Fibroblast of pulmonary artery (primary cell): ENCODE data around the gene ANAPC15.
"Not testable (repeated sequence)": the region's sequence is repeated elsewhere in the genome, so short reads cannot be mapped to it uniquely, and the experiment has no call there.

ENCODE experiments used
- DNase-seq: peaks from one replicate; pipeline ENCODE4 v3.0.0-alpha.2; 2010; ENCODE audit warnings: low read depth
- H3K4me3 ChIP-seq: replicated peaks from 2 replicates; pipeline ENCODE4 v1.5.1; 2011; ENCODE audit warnings: low read depth, mild to moderate bottlenecking, control low read depth, low read length, moderate library complexity
- TF ChIP-seq, protein P1 (sequence below): IDR thresholded peaks from 2 replicates; pipeline ENCODE4 v1.5.1; 2011; ENCODE audit warnings: mild to moderate bottlenecking, control low read depth, low read length, inconsistent platforms; ENCODE audit errors: missing control alignments

ANAPC15 gene

GRCh38 chr11:72136684-72137262 is 24.3 kb upstream of the ANAPC15 start:
- DNase-seq: no peak
- TF ChIP-seq, protein P1, sequence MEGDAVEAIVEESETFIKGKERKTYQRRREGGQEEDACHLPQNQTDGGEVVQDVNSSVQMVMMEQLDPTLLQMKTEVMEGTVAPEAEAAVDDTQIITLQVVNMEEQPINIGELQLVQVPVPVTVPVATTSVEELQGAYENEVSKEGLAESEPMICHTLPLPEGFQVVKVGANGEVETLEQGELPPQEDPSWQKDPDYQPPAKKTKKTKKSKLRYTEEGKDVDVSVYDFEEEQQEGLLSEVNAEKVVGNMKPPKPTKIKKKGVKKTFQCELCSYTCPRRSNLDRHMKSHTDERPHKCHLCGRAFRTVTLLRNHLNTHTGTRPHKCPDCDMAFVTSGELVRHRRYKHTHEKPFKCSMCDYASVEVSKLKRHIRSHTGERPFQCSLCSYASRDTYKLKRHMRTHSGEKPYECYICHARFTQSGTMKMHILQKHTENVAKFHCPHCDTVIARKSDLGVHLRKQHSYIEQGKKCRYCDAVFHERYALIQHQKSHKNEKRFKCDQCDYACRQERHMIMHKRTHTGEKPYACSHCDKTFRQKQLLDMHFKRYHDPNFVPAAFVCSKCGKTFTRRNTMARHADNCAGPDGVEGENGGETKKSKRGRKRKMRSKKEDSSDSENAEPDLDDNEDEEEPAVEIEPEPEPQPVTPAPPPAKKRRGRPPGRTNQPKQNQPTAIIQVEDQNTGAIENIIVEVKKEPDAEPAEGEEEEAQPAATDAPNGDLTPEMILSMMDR: no peak
- H3K4me3 ChIP-seq: no peak overlapping the region

DNA sequence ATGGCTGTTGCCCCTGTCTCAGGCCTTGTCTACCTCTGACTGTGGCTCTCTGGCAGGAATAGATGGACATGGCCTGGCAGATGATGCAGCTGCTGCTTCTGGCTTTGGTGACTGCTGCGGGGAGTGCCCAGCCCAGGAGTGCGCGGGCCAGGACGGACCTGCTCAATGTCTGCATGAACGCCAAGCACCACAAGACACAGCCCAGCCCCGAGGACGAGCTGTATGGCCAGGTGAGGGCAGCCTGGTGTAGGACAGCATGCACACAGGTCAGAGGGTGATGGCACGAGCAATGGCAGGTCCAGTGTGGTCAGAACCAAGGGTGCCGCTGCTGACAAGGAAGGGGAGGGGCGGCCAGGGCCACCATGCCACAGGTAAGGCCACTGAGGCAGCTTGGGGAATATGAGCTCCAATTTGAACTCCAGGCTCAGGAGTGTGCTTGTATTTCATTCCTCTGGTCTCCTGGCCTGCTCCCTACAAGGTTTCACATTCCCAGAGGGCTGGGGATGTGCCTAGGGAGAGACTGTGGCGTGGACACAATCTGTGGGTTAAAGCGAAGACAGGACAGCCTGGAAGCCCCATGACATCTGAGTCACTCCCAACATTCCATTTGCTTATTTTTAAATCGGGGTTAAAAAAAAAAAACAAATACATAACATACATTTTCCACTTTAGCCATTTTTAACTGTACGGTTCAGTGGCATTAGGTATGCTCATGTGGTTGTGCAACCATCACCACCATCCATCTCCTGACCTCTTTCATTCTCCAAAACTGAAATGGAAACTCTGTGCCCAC is 23.6 kb upstream of the ANAPC15 start:
- TF ChIP-seq, protein P1: no peak
- DNase-seq: no peak
- no peak overlapping the region for H3K4me3 ChIP-seq

GRCh38 chr11:72135473-72135872 is 23.0 kb upstream of the ANAPC15 start, which contains the start of gene FOLR3:
FOLR3 (plus strand) TSS chr11:72135725; CDS start chr11:72135953, 228 bp downstream.
- not testable (repeated sequence) for DNase-seq, H3K4me3 ChIP-seq

- no peak overlapping the region for H3K4me3 ChIP-seq
- TF ChIP-seq, protein P1: no peak
- no peak for DNase-seq
Observed at GRCh38 chr11:72132646-72133045, 20.2 kb upstream of the ANAPC15 start.

DNA sequence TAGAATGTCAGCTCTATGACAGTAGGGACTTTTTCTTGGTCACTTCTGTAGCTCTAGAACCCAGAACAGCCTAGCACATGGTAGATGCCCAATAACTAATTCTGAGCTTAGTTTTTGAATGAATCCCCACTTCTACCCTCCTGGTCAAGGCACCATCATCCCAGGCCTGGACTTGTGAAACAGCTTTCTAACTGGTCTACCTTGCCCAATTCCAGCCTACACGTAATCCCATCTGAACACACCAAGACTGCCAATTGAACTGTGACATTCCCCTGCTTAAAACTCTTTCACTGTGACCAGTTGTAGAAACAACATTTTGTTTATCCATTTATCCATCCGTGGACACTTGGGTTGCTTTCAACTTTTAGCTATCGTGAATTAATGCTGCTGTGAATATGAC is 16.9 kb upstream of the ANAPC15 start:
- DNase-seq: no peak
- TF ChIP-seq, protein P1: no peak
- no peak overlapping the region for H3K4me3 ChIP-seq

GRCh38 chr11:72127923-72128322 is 15.4 kb upstream of the ANAPC15 start:
- TF ChIP-seq, protein P1: no peak
- no peak overlapping the region for H3K4me3 ChIP-seq

DNA sequence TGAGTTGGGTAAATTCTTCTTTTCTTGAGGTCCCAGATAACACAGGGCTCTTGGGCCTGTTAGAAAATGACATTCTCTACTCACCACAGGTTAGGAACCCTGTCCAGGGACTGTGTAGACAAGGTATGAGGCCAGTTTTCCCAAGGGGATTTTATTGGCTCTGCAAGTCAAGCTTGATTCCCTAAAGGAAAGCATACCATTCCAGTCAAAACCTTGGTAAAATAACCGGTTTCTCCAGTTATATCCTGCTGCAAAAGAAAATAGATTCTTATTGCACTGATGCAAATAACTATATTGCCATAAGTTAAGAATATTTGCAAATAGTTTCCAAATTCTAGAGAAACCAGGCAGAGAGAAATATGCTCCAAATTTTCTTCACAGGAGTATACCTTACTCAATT is 13.5 kb upstream of the ANAPC15 start:
- TF ChIP-seq, protein P1: no peak

More at GRCh38 chr11:72127923-72128322, 15.4 kb upstream of the ANAPC15 start:
- no peak for DNase-seq

More for the DNA sequence above, 13.5 kb upstream of the ANAPC15 start:
- no peak for DNase-seq
- no peak overlapping the region for H3K4me3 ChIP-seq
